Liver (tissue), 3 donors: Measurements from ENCODE around the gene CUL3.

Experiments
- EGR1 ChIP-seq, 2 donors: IDR thresholded peaks; 2 replicates each; pipeline ENCODE4 v1.6.1; 2016 to 2018; ENCODE audit warnings: antibody characterized with exemption in 2 of 2, low read depth in 2 of 2
- JUND ChIP-seq, 2 donors: IDR thresholded peaks; 2 replicates each; pipeline ENCODE4 v1.6.1; 2016; ENCODE audit warnings: antibody characterized with exemption in 2 of 2
- SP1 ChIP-seq: IDR thresholded peaks from 2 replicates; pipeline ENCODE4 v1.6.1; 2018; ENCODE audit warnings: antibody characterized with exemption, mild to moderate bottlenecking
- YY1 ChIP-seq: IDR thresholded peaks from 2 replicates; pipeline ENCODE4 v1.6.1; 2016; ENCODE audit warnings: antibody characterized with exemption, mild to moderate bottlenecking
- TF ChIP-seq, protein P1 (sequence below): IDR thresholded peaks from 2 replicates; pipeline ENCODE4 v1.6.1; 2016; ENCODE audit warnings: antibody characterized with exemption
- TF ChIP-seq, protein P2 (sequence below): fragments of 150-350 bp; IDR thresholded peaks from 2 replicates; pipeline ENCODE4 v1.5.1; 2017; ENCODE audit warnings: improper control_type of control experiment, low read depth, low read length; ENCODE audit not compliant: missing input control
- TF ChIP-seq, protein P3 (sequence below): IDR thresholded peaks from 2 replicates; pipeline ENCODE4 v1.6.1; 2016; ENCODE audit warnings: antibody characterized with exemption
- donor health status: healthy.
- donor health status: healthy.

DNA sequence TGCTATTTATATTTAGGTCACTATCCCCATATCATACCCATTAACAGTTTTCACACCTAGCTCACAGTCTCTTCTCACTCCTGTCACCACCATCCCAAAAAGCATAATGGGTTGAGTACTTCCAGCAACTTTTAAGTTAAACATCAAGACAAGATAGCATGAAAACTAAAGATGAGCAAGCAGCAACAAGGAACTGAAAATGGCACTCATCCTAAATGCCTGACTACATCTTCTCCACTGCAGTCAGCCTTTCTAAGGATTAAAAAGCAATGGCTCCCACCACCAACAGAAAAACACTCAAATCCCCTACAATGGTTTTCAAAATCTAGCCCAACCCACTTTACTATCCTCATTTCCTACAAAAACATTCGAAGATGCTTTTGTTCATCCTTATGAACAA lies 38.2 kb downstream of the CUL3 start:
- TF ChIP-seq, protein P1, sequence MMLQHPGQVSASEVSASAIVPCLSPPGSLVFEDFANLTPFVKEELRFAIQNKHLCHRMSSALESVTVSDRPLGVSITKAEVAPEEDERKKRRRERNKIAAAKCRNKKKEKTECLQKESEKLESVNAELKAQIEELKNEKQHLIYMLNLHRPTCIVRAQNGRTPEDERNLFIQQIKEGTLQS, result no peak
- TF ChIP-seq, protein P2, sequence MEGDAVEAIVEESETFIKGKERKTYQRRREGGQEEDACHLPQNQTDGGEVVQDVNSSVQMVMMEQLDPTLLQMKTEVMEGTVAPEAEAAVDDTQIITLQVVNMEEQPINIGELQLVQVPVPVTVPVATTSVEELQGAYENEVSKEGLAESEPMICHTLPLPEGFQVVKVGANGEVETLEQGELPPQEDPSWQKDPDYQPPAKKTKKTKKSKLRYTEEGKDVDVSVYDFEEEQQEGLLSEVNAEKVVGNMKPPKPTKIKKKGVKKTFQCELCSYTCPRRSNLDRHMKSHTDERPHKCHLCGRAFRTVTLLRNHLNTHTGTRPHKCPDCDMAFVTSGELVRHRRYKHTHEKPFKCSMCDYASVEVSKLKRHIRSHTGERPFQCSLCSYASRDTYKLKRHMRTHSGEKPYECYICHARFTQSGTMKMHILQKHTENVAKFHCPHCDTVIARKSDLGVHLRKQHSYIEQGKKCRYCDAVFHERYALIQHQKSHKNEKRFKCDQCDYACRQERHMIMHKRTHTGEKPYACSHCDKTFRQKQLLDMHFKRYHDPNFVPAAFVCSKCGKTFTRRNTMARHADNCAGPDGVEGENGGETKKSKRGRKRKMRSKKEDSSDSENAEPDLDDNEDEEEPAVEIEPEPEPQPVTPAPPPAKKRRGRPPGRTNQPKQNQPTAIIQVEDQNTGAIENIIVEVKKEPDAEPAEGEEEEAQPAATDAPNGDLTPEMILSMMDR, result no peak
- TF ChIP-seq, protein P3, sequence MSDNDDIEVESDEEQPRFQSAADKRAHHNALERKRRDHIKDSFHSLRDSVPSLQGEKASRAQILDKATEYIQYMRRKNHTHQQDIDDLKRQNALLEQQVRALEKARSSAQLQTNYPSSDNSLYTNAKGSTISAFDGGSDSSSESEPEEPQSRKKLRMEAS, result no peak
- TF ChIP-seq SP1, result no peak
- no peak for TF ChIP-seq JUND (IDR thresholded peaks at IDR 0.05)
- no peak for TF ChIP-seq YY1
- no peak for TF ChIP-seq EGR1 (IDR thresholded peaks at IDR 0.05; ENCODE audit: low read depth in 2 of 2)
